GM18498 (cell line): ENCODE results near the gene FYB1.

ENCODE experiments used
- ATAC-seq: cut with Tn5 transposase; IDR thresholded peaks from one replicate; pipeline ENCODE4 v1.9.1; 2021; ENCODE audit warnings: mild to moderate bottlenecking, moderate library complexity; ENCODE audit not compliant: unreplicated experiment

The FYB1 gene

GRCh38 chr5:39207345-39208045 lies 11.9 kb downstream of the FYB1 start:
- ATAC-seq = no peak

GRCh38 chr5:39206630-39207321 lies 12.6 kb downstream of the FYB1 start:
- ATAC-seq = no peak

GRCh38 chr5:39205550-39205949 lies 13.8 kb downstream of the FYB1 start:
- no peak for ATAC-seq

GRCh38 chr5:39203951-39204350 lies 15.4 kb downstream of the FYB1 start:
- ATAC-seq = no peak

GRCh38 chr5:39203275-39203922 lies 16.0 kb downstream of the FYB1 start:
- ATAC-seq = no peak

- no peak for ATAC-seq
These were observed 16.6 kb downstream of the FYB1 start for GRCh38 chr5:39202597-39203274.

- ATAC-seq = no peak
These were observed 17.4 kb downstream of the FYB1 start for GRCh38 chr5:39201781-39202596.

- no peak for ATAC-seq
These were observed 18.1 kb downstream of the FYB1 start for GRCh38 chr5:39201160-39201780.

GRCh38 chr5:39200081-39200480 lies 19.3 kb downstream of the FYB1 start:
- ATAC-seq = no peak

GRCh38 chr5:39199335-39199734 lies 20.0 kb downstream of the FYB1 start:
- ATAC-seq = no peak

GRCh38 chr5:39198127-39198526 lies 21.2 kb downstream of the FYB1 start:
- no peak for ATAC-seq

- ATAC-seq = no peak
These were observed 21.8 kb downstream of the FYB1 start for GRCh38 chr5:39197556-39197955.

- ATAC-seq = no peak
These were observed 24.1 kb downstream of the FYB1 start for GRCh38 chr5:39195198-39195826.

- no peak for ATAC-seq
These were observed 24.8 kb downstream of the FYB1 start for GRCh38 chr5:39194466-39195136.

GRCh38 chr5:39193553-39194465 lies 25.6 kb downstream of the FYB1 start:
- no peak for ATAC-seq

- no peak for ATAC-seq
These were observed 26.8 kb downstream of the FYB1 start for GRCh38 chr5:39192450-39193160.

GRCh38 chr5:39191216-39191615 lies 28.1 kb downstream of the FYB1 start:
- peak; percentile 83 for ATAC-seq
